H1 (cell line): ENCODE data around the gene DMRT1. TPM values are rescaled to one million over a fixed set of nuclear protein-coding genes. Genes with fewer than 3 reads are reported as not detected.

ENCODE experiments used
- CTCF ChIA-PET: fragments of 300-600 bp; sonication (Branson Sonifier 250); formaldehyde crosslinking; loops from one replicate; lab custom pipeline; 2021; ENCODE audit not compliant: partially characterized antibody; lab: Charles Lee
- POLR2A ChIA-PET: fragments of 300-600 bp; sonication (Branson Sonifier 250); formaldehyde crosslinking; loops from one replicate; lab custom pipeline; 2021; ENCODE audit warnings: inconsistent platforms; ENCODE audit not compliant: partially characterized antibody; lab: Charles Lee
- DNase-seq, 2 experiments: peaks; one replicate each; pipeline versions ENCODE4 v3.0.0 to v3.0.0-alpha.2; 2010 to 2022; ENCODE audit warnings: low spot score in 2 of 2, low read depth in 1 of 2, mixed read lengths in 1 of 2
- FAIRE-seq: peaks from 2 replicates; lab custom pipeline; 2011; peaks lifted over from hg19 to GRCh38; lab: Jason Lieb, UNC
- H2AFZ ChIP-seq: 2 replicates; pipeline ENCODE4 v1.8.1; 2012; ENCODE audit warnings: low read length, inconsistent platforms
- H2AK5ac ChIP-seq: 2 replicates; pipeline ENCODE4 v1.6.1; 2013; ENCODE audit warnings: low read depth, low read length
- H2BK120ac ChIP-seq: replicated peaks from 2 replicates; pipeline ENCODE3; 2013; ENCODE audit warnings: low read depth, low read length, inconsistent platforms
- H2BK12ac ChIP-seq: 2 replicates; pipeline ENCODE4 v1.6.1; 2013; ENCODE audit warnings: low read depth, low read length
- H2BK15ac ChIP-seq: 2 replicates; pipeline ENCODE4 v1.6.1; 2013; ENCODE audit warnings: low read length
- H2BK20ac ChIP-seq: 2 replicates; pipeline ENCODE4 v1.6.1; 2013; ENCODE audit warnings: low read length
- H2BK5ac ChIP-seq: 2 replicates; pipeline ENCODE4 v1.6.1; 2013; ENCODE audit warnings: low read depth, low read length
- H3K14ac ChIP-seq: 2 replicates; pipeline ENCODE4 v1.6.1; 2013; ENCODE audit warnings: inconsistent platforms; ENCODE audit not compliant: insufficient read length
- H3K18ac ChIP-seq: 2 replicates; pipeline ENCODE4 v1.6.1; 2013; ENCODE audit warnings: low read length; ENCODE audit errors: extremely low read depth
- H3K23ac ChIP-seq: 2 replicates; pipeline ENCODE4 v1.6.1; 2013; ENCODE audit warnings: inconsistent platforms; ENCODE audit not compliant: insufficient read length
- H3K23me2 ChIP-seq: 2 replicates; pipeline ENCODE4 v1.6.1; 2013; ENCODE audit warnings: low read depth, low read length
- H3K27ac ChIP-seq: 2 replicates; pipeline ENCODE4 v1.6.1; 2011; ENCODE audit warnings: low read depth, low read length, inconsistent platforms
- H3K27me3 ChIP-seq, 4 experiments: replicated peaks in 1 of 4; 1 replicate in 1 of 4; 2 replicates in 3 of 4; pipeline versions ENCODE4 v1.6.1 to v1.8.1; 2011 to 2013; ENCODE audit warnings: low read length in 3 of 4, mild to moderate bottlenecking in 3 of 4, inconsistent platforms in 2 of 4, mixed read lengths in 2 of 4, moderate library complexity in 1 of 4; ENCODE audit not compliant: control insufficient read depth in 3 of 4, insufficient read depth in 3 of 4; ENCODE audit errors: extremely low read depth in 1 of 4
- H3K36me3 ChIP-seq, 4 experiments: 2 replicates each; pipeline versions ENCODE4 v1.6.1 to v1.8.1; 2011 to 2013; ENCODE audit warnings: mild to moderate bottlenecking in 4 of 4, low read length in 3 of 4, moderate library complexity in 2 of 4, control low read depth in 1 of 4, inconsistent platforms in 1 of 4; ENCODE audit not compliant: insufficient read depth in 4 of 4, control insufficient read depth in 2 of 4
- H3K4ac ChIP-seq: replicated peaks from 2 replicates; pipeline ENCODE3; 2013; ENCODE audit warnings: low read length, low read depth, mixed read lengths, inconsistent platforms; ENCODE audit not compliant: insufficient read length
- H3K4me1 ChIP-seq, 4 experiments: replicated peaks in 1 of 4; 1 replicate in 1 of 4; 2 replicates in 3 of 4; pipeline versions ENCODE4 v1.6.1 to v1.8.1; 2011 to 2013; ENCODE audit warnings: low read length in 3 of 4, inconsistent platforms in 2 of 4, mixed read lengths in 1 of 4; ENCODE audit not compliant: insufficient read depth in 4 of 4, control insufficient read depth in 3 of 4
- H3K4me2 ChIP-seq, 2 experiments: 2 replicates each; pipeline versions ENCODE4 v1.6.1 to v1.8.1; 2011 to 2013; ENCODE audit warnings: low read depth in 2 of 2, low read length in 2 of 2, control low read depth in 1 of 2, inconsistent platforms in 1 of 2, mild to moderate bottlenecking in 1 of 2; ENCODE audit not compliant: insufficient read depth in 1 of 2
- H3K4me3 ChIP-seq, 4 experiments: fragments of 200-600, 300-600 bp in 1 of 4; sonication (generic), shearing (Covaris generic), sonication (Bioruptor Twin) in 1 of 4; 2 replicates each; pipeline versions ENCODE4 v1.5.1 to v1.8.1; 2011 to 2016; ENCODE audit warnings: low read length in 4 of 4, low read depth in 3 of 4, control low read depth in 2 of 4, inconsistent platforms in 2 of 4, mild to moderate bottlenecking in 2 of 4, mixed read lengths in 1 of 4, moderate library complexity in 1 of 4; ENCODE audit not compliant: insufficient read depth in 2 of 4; ENCODE audit errors: extremely low read depth in 1 of 4
- H3K56ac ChIP-seq: replicated peaks from 2 replicates; pipeline ENCODE3; 2013; ENCODE audit warnings: low read depth, mild to moderate bottlenecking, mixed read lengths, low read length, inconsistent platforms; ENCODE audit not compliant: insufficient read length
- H3K79me1 ChIP-seq: 2 replicates; pipeline ENCODE4 v1.6.1; 2013; ENCODE audit warnings: low read depth, low read length, control low read depth
- H3K79me2 ChIP-seq, 2 experiments: 2 replicates each; pipeline versions ENCODE4 v1.6.1 to v1.8.1; 2012 to 2013; ENCODE audit warnings: low read length in 2 of 2, mild to moderate bottlenecking in 2 of 2, inconsistent platforms in 1 of 2; ENCODE audit not compliant: insufficient read depth in 2 of 2, control insufficient read depth in 1 of 2
- H3K9ac ChIP-seq, 4 experiments: replicated peaks in 1 of 4; 1 replicate in 1 of 4; 2 replicates in 3 of 4; pipeline versions ENCODE4 v1.6.1 to v1.8.1; 2011 to 2013; ENCODE audit warnings: low read depth in 3 of 4, low read length in 3 of 4, control low read depth in 2 of 4, mild to moderate bottlenecking in 2 of 4, moderate library complexity in 2 of 4, inconsistent platforms in 1 of 4; ENCODE audit errors: extremely low read depth in 1 of 4
- H3K9me3 ChIP-seq, 2 experiments: 2 replicates each; pipeline versions ENCODE4 v1.6.1 to v1.8.1; 2012 to 2013; ENCODE audit warnings: mild to moderate bottlenecking in 2 of 2, moderate library complexity in 2 of 2, control low read depth in 1 of 2, inconsistent platforms in 1 of 2, low read depth in 1 of 2, low read length in 1 of 2, mixed read lengths in 1 of 2; ENCODE audit not compliant: insufficient read depth in 2 of 2
- H4K20me1 ChIP-seq, 2 experiments: replicated peaks in 1 of 2; 2 replicates each; pipeline versions ENCODE3 to v1.8.1; 2011 to 2013; ENCODE audit warnings: inconsistent platforms in 2 of 2, low read length in 2 of 2, mild to moderate bottlenecking in 1 of 2; ENCODE audit not compliant: insufficient read depth in 2 of 2, control insufficient read depth in 1 of 2
- H4K5ac ChIP-seq: 2 replicates; pipeline ENCODE4 v1.6.1; 2013; ENCODE audit warnings: low read length, low read depth, mixed read lengths, inconsistent platforms; ENCODE audit not compliant: insufficient read length
- H4K8ac ChIP-seq: 2 replicates; pipeline ENCODE4 v1.8.0; 2013; ENCODE audit warnings: mild to moderate bottlenecking, moderate library complexity, low read length, inconsistent platforms; ENCODE audit not compliant: insufficient read depth; ENCODE audit errors: extremely low read depth
- H4K91ac ChIP-seq: replicated peaks from 2 replicates; pipeline ENCODE3; 2013; ENCODE audit warnings: low read length, mixed read lengths, inconsistent platforms; ENCODE audit not compliant: insufficient read length
- POU5F1 ChIP-seq: IDR thresholded peaks from 2 replicates; pipeline ENCODE4 v1.6.1; 2011; ENCODE audit warnings: low read depth, mild to moderate bottlenecking, low read length, moderate library complexity
- SP1 ChIP-seq: IDR thresholded peaks from 2 replicates; pipeline ENCODE4 v1.6.1; 2011; ENCODE audit warnings: low read depth, low read length
- TBP ChIP-seq: IDR thresholded peaks from 2 replicates; pipeline ENCODE4 v1.6.1; 2011; ENCODE audit warnings: low read depth, low read length, improper control_type of control experiment
- WGBS, 2 experiments: shearing (Covaris generic) in 1 of 2; methylation state at CpG; one replicate each; pipeline versions ENCODE4 v1.1.6 to v1.1.7; 2013 to 2015; ENCODE audit warnings: low lambda C conversion rate in 2 of 2, mixed read lengths in 2 of 2, inconsistent platforms in 1 of 2, low coverage in 1 of 2, missing lambda C conversion rate in 1 of 2; ENCODE audit not compliant: insufficient replicate concordance in 2 of 2, insufficient coverage in 1 of 2, insufficient read length in 1 of 2; ENCODE audit errors: extremely low coverage in 1 of 2, missing lambda C conversion rate in 1 of 2; 5-methylcytosine and 5-hydroxymethylcytosine counted together
- polyA plus RNA-seq, 7 experiments: library from polyadenylated mRNA; depleted of rRNA in 3 of 7; stranded (reverse) in 5 of 7; unstranded in 2 of 7; fragments of >200 nt in 5 of 7; fragments of 200-250 nt in 2 of 7; gene quantifications; 1 replicate in 5 of 7; 2 replicates in 1 of 7; 4 replicates in 1 of 7; pipeline versions ENCODE4 v1.2.1 to v1.2.3, GENCODE V29; 2011 to 2013; ENCODE audit warnings: missing spikeins in 2 of 7, mixed read lengths in 2 of 7
- total RNA-seq: library from RNA; stranded (reverse); fragmentation: NEBNext Ultra II Directional; extraction: Animal tissue kit (Norgen Biotek cat#: 25700); gene quantifications from 2 replicates; pipeline ENCODE4 v1.2.1, GENCODE V29; 2021

Gene DMRT1
- total and polyA plus RNA-seq, 2 of the 8 experiments (the other 6 are each of a cell fraction or from before 2014, with no cell fraction given): 0.15 TPM; not detected in 1

DNA sequence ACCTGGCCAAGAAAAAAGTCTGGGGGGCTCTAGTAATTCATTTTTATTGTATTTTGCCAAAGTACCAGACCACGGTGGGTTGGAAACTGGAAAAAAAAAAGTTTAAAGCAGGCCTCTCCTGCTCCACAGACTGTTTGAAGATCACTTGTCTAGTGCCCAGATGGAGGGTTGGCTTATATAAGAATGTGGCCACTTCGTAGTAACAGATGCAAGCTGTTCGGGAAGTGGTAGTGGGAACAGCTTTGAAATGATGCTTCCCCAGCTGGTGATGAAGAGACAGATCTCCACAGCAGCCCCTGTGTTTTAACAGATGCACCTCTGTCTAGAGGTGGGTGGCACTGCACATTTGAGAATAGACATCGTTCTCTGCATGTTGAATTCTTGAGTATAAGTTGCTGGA, 80.7 kb downstream of the DMRT1 start:
- Histone ChIP-seq H3K23ac (no peak overlapping the region), H3K79me2 (no peaks in the 10 kb centered on the region), H3K9ac (no peak overlapping the region), H2BK120ac (no peak overlapping the region), H2BK20ac (no peak overlapping the region), H3K18ac (no peak overlapping the region), H2BK5ac (no peak overlapping the region), H3K23me2 (no peaks in the 10 kb centered on the region), H4K8ac (no peak overlapping the region), H3K36me3 (no peaks in the 10 kb centered on the region), H2AFZ (no peak overlapping the region), H3K4ac (no peak overlapping the region), H3K9me3 (no peaks in the 10 kb centered on the region), H3K4me1 (peaks cover 0 to 2% (median 0%) of the 10 kb centered on the region in 4 experiments; a peak in 1 of 7 replicates), H4K91ac (no peak overlapping the region), H3K56ac (no peak overlapping the region), H4K5ac (no peak overlapping the region), H3K4me3 (no peak overlapping the region), H3K14ac (no peak overlapping the region), H3K79me1 (no peaks in the 10 kb centered on the region), H4K20me1 (no peaks in the 10 kb centered on the region), H3K27ac (no peak overlapping the region), H2BK15ac (no peak overlapping the region), H3K4me2 (no peak overlapping the region), H2BK12ac (no peak overlapping the region), H2AK5ac (no peak overlapping the region), H3K27me3 (no peaks in the 10 kb centered on the region)
- no peak for TF ChIP-seq POU5F1
- no peak for TF ChIP-seq TBP
- no peak for TF ChIP-seq SP1
- POLR2A ChIA-PET: no interaction called here
- 91% methylated on average over 4 of the region's 4 CpGs; no CpG with 5 or more reads in 1 of the 2 experiments for WGBS, 2 experiments
- CTCF ChIA-PET: interaction anchor here (1.4 to 8.2 kb wide), 3 partner anchors 28 to 76 kb away, joined by 4 to 85 read pairs (median 4); no protein-coding TSS in a partner anchor
- DNase-seq (no peak), FAIRE-seq (no peak)
